ENCODE results near the gene ALOX15B. TPM values are rescaled to one million over a fixed set of nuclear protein-coding genes. Genes with fewer than 3 reads are reported as not detected.

ALOX15B gene
- total RNA-seq, 2 donors from 2014 or later, result not detected

GRCh38 chr17:8039611-8040168, 831 bp downstream of the ALOX15B start:
- Mint-ChIP-seq H3K4me1 (peaks cover 8% of the 10 kb centered on the region), H3K27ac (peak overlapping the region; percentile 66), H3K4me3 (no peak overlapping the region), H3K36me3 (ENCODE audit: low read depth) (peaks cover 8% of the 10 kb centered on the region), H3K27me3 (peaks cover 53% of the 10 kb centered on the region)
- no peaks in the 10 kb centered on the region for H3K9me3 ChIP-seq (ENCODE audit: control insufficient read depth, low read length, poor library complexity, severe bottlenecking)
- DNase-seq, result no peak
- no peak for ATAC-seq

GRCh38 chr17:8041249-8041928, 2.5 kb downstream of the ALOX15B start:
- DNase-seq (no peak), ATAC-seq (peak; percentile 49)
- no peaks in the 10 kb centered on the region for H3K9me3 ChIP-seq (ENCODE audit: control insufficient read depth, low read length, poor library complexity, severe bottlenecking)
- no peak overlapping the region for H3K27ac Mint-ChIP-seq
- H3K4me1 Mint-ChIP-seq, result peaks cover 8% of the 10 kb centered on the region
- H3K36me3 Mint-ChIP-seq (ENCODE audit: low read depth), result peaks cover 8% of the 10 kb centered on the region
- no peak overlapping the region for H3K4me3 Mint-ChIP-seq
- H3K27me3 Mint-ChIP-seq, result peaks cover 57% of the 10 kb centered on the region

- peaks cover 8% of the 10 kb centered on the region for H3K36me3 Mint-ChIP-seq (ENCODE audit: low read depth)
- no peak overlapping the region for H3K4me3 Mint-ChIP-seq
- H3K4me1 Mint-ChIP-seq, result peaks cover 8% of the 10 kb centered on the region
- no peaks in the 10 kb centered on the region for H3K9me3 ChIP-seq (ENCODE audit: control insufficient read depth, low read length, poor library complexity, severe bottlenecking)
- no peak for DNase-seq
- ATAC-seq, result no peak
- H3K27me3 Mint-ChIP-seq, result peaks cover 63% of the 10 kb centered on the region
- H3K27ac Mint-ChIP-seq, result no peak overlapping the region
Observed at GRCh38 chr17:8041979-8042378, 3.1 kb downstream of the ALOX15B start.

GRCh38 chr17:8044819-8045810, 6.3 kb downstream of the ALOX15B start:
- no peak overlapping the region for H3K27ac Mint-ChIP-seq
- H3K27me3 Mint-ChIP-seq, result peaks cover 44% of the 10 kb centered on the region
- H3K4me3 Mint-ChIP-seq, result no peak overlapping the region
- ATAC-seq (no peak), DNase-seq (no peak)
- H3K4me1 Mint-ChIP-seq, result peaks cover 4% of the 10 kb centered on the region
- no peaks in the 10 kb centered on the region for H3K9me3 ChIP-seq (ENCODE audit: control insufficient read depth, low read length, poor library complexity, severe bottlenecking)
- H3K36me3 Mint-ChIP-seq (ENCODE audit: low read depth), result peaks cover 4% of the 10 kb centered on the region

GRCh38 chr17:8046306-8046928, 7.6 kb downstream of the ALOX15B start:
- no peak overlapping the region for H3K4me3 Mint-ChIP-seq
- no peak overlapping the region for H3K27ac Mint-ChIP-seq
- peaks cover 4% of the 10 kb centered on the region for H3K36me3 Mint-ChIP-seq (ENCODE audit: low read depth)
- peaks cover 31% of the 10 kb centered on the region for H3K27me3 Mint-ChIP-seq
- H3K9me3 ChIP-seq (ENCODE audit: control insufficient read depth, low read length, poor library complexity, severe bottlenecking), result no peaks in the 10 kb centered on the region
- no peak for DNase-seq
- ATAC-seq, result no peak
- peaks cover 4% of the 10 kb centered on the region for H3K4me1 Mint-ChIP-seq

- H3K9me3 ChIP-seq (ENCODE audit: control insufficient read depth, low read length, poor library complexity, severe bottlenecking), result no peaks in the 10 kb centered on the region
- ATAC-seq (no peak), DNase-seq (no peak)
- H3K36me3 Mint-ChIP-seq (ENCODE audit: low read depth), result peaks cover 4% of the 10 kb centered on the region
- H3K27me3 Mint-ChIP-seq, result peaks cover 31% of the 10 kb centered on the region
- H3K27ac Mint-ChIP-seq, result no peak overlapping the region
- H3K4me1 Mint-ChIP-seq, result peaks cover 4% of the 10 kb centered on the region
- no peak overlapping the region for H3K4me3 Mint-ChIP-seq
Observed at GRCh38 chr17:8046929-8047768, 8.3 kb downstream of the ALOX15B start.

GRCh38 chr17:8047769-8048110, 8.9 kb downstream of the ALOX15B start:
- peaks cover 4% of the 10 kb centered on the region for H3K36me3 Mint-ChIP-seq (ENCODE audit: low read depth)
- no peak overlapping the region for H3K4me3 Mint-ChIP-seq
- H3K27ac Mint-ChIP-seq, result no peak overlapping the region
- ATAC-seq (no peak), DNase-seq (no peak)
- H3K27me3 Mint-ChIP-seq, result peaks cover 31% of the 10 kb centered on the region
- no peaks in the 10 kb centered on the region for H3K9me3 ChIP-seq (ENCODE audit: control insufficient read depth, low read length, poor library complexity, severe bottlenecking)
- peaks cover 4% of the 10 kb centered on the region for H3K4me1 Mint-ChIP-seq

GRCh38 chr17:8048236-8048635, 9.4 kb downstream of the ALOX15B start:
- H3K27ac Mint-ChIP-seq, result no peak overlapping the region
- H3K4me3 Mint-ChIP-seq, result no peak overlapping the region
- ATAC-seq (no peak), DNase-seq (no peak)
- peaks cover 2% of the 10 kb centered on the region for H3K4me1 Mint-ChIP-seq
- peaks cover 4% of the 10 kb centered on the region for H3K36me3 Mint-ChIP-seq (ENCODE audit: low read depth)
- H3K9me3 ChIP-seq (ENCODE audit: control insufficient read depth, low read length, poor library complexity, severe bottlenecking), result no peaks in the 10 kb centered on the region
- peaks cover 26% of the 10 kb centered on the region for H3K27me3 Mint-ChIP-seq

- peaks cover 2% of the 10 kb centered on the region for H3K36me3 Mint-ChIP-seq (ENCODE audit: low read depth)
- H3K4me1 Mint-ChIP-seq, result peaks cover 2% of the 10 kb centered on the region
- H3K4me3 Mint-ChIP-seq, result no peak overlapping the region
- H3K27ac Mint-ChIP-seq, result no peak overlapping the region
- H3K9me3 ChIP-seq (ENCODE audit: control insufficient read depth, low read length, poor library complexity, severe bottlenecking), result no peaks in the 10 kb centered on the region
- DNase-seq, result no peak
- no peak for ATAC-seq
- H3K27me3 Mint-ChIP-seq, result peaks cover 21% of the 10 kb centered on the region
Observed at GRCh38 chr17:8048736-8049135, 9.9 kb downstream of the ALOX15B start.

GRCh38 chr17:8051831-8052230, 13.0 kb downstream of the ALOX15B start:
- H3K9me3 ChIP-seq (ENCODE audit: control insufficient read depth, low read length, poor library complexity, severe bottlenecking), result no peaks in the 10 kb centered on the region
- H3K4me3 Mint-ChIP-seq, result no peak overlapping the region
- no peak overlapping the region for H3K27ac Mint-ChIP-seq
- peaks cover 2% of the 10 kb centered on the region for H3K36me3 Mint-ChIP-seq (ENCODE audit: low read depth)
- no peak for ATAC-seq
- peaks cover 20% of the 10 kb centered on the region for H3K27me3 Mint-ChIP-seq
- DNase-seq, result no peak
- peaks cover 4% of the 10 kb centered on the region for H3K4me1 Mint-ChIP-seq

- H3K9me3 ChIP-seq (ENCODE audit: control insufficient read depth, low read length, poor library complexity, severe bottlenecking), result no peaks in the 10 kb centered on the region
- Mint-ChIP-seq H3K27me3 (peaks cover 26% of the 10 kb centered on the region), H3K4me1 (peaks cover 7% of the 10 kb centered on the region), H3K36me3 (ENCODE audit: low read depth) (peaks cover 2% of the 10 kb centered on the region), H3K4me3 (no peak overlapping the region), H3K27ac (no peak overlapping the region)
- DNase-seq, result no peak
- ATAC-seq, result no peak
Observed at GRCh38 chr17:8052256-8053252, 13.7 kb downstream of the ALOX15B start.

Data from T-helper 17 cell (primary cell).